Omental fat pad (tissue), 4 donors: ENCODE results near the gene PRKCZ. TPM values are rescaled to one million over a fixed set of nuclear protein-coding genes. Genes with fewer than 3 reads are reported as not detected.

Experiments
- ATAC-seq: fragments of 150-250 bp; one replicate; pipeline ENCODE4 v1.9.1; 2016; ENCODE audit warnings: mild to moderate bottlenecking, moderate library complexity; ENCODE audit not compliant: low FRiP score
- DNase-seq: peaks from one replicate; pipeline ENCODE4 v3.0.0-alpha.2; 2019; ENCODE audit warnings: low spot score
- total RNA-seq, 4 donors: library from RNA; depleted of rRNA; stranded (reverse); fragments of >200 nt; gene quantifications; one replicate each; pipeline ENCODE4 v1.1.0, GENCODE V29; 2016
- TF ChIP-seq, protein P1 (sequence below), 3 donors: fragments of 450-650 bp; IDR thresholded peaks; one replicate each; pipeline ENCODE4 v1.5.1; 2016 to 2017; ENCODE audit warnings: antibody characterized with exemption in 3 of 3, mild to moderate bottlenecking in 3 of 3, moderate library complexity in 2 of 3

Gene PRKCZ
- total RNA-seq, 4 donors from 2014 or later = 2.5 to 8.1 (median 2.6) TPM

DNA sequence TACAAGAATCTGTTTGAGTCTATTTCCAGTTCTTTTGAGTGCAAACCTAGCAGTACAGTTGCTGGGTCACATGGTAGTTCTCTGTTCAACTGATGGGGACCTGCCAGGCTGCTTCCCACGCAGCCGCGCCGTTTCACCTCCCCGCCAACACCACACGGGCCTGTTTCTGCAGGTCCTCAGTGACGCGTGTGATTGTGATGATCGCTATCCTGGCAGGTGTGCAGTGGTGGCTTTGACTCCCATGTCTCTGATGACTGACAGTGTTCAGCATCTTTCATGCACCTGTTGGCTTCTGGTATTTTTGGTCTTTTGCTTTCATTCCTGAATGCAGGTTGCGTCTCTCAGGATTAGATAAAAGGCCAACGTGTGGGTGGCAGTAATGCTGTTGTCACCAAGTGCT is 102.7 kb downstream of the PRKCZ start:
- TF ChIP-seq, protein P1, sequence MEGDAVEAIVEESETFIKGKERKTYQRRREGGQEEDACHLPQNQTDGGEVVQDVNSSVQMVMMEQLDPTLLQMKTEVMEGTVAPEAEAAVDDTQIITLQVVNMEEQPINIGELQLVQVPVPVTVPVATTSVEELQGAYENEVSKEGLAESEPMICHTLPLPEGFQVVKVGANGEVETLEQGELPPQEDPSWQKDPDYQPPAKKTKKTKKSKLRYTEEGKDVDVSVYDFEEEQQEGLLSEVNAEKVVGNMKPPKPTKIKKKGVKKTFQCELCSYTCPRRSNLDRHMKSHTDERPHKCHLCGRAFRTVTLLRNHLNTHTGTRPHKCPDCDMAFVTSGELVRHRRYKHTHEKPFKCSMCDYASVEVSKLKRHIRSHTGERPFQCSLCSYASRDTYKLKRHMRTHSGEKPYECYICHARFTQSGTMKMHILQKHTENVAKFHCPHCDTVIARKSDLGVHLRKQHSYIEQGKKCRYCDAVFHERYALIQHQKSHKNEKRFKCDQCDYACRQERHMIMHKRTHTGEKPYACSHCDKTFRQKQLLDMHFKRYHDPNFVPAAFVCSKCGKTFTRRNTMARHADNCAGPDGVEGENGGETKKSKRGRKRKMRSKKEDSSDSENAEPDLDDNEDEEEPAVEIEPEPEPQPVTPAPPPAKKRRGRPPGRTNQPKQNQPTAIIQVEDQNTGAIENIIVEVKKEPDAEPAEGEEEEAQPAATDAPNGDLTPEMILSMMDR (IDR thresholded peaks at IDR 0.05) = no peak
- DNase-seq (no peak), ATAC-seq (no peak)

DNA sequence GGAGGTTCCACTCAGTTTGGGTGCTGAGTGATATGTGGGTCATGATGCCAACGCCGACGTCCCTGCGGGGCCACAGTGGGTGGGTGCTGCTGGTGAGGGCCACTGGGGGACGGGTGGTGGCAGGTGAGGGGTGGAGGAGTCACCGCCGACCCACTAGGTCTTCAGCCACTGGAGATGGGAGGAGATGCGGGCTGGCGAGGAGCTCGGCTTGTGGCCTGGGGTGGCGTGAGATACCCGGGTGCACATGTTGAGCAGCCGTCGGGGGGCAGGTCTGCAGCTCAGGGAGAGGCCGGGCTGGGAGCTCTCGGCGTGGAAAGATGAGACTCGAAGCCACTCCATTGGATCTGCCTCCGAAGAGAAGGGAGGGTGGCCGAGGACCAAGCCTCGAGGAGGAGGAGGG is 103.8 kb downstream of the PRKCZ start:
- ATAC-seq (no peak), DNase-seq (no peak)
- TF ChIP-seq, protein P1 (IDR thresholded peaks at IDR 0.05) = no peak

DNA sequence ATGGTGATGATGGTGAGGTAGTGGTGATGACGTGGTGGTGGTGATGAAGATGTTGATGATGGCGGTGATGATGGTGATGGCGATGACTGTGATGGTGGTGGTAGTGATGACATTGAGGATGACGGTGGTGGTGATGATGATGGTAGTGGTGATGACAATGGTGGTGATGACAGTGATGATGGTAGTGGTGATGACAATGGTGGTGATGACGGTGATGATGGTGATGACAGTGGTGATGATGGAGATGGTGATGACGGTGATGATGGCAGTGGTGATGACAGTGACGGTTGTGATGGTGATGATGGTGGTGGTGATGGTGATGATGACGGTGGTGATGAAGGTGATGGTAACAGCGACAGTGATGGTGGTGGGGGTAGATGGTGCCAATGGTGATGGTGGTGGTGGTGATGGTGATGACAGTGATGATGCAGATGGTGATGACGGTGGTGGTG is 105.0 kb downstream of the PRKCZ start:
- TF ChIP-seq, protein P1 (IDR thresholded peaks at IDR 0.05) = no peak
- no peak for DNase-seq
- ATAC-seq = no peak

DNA sequence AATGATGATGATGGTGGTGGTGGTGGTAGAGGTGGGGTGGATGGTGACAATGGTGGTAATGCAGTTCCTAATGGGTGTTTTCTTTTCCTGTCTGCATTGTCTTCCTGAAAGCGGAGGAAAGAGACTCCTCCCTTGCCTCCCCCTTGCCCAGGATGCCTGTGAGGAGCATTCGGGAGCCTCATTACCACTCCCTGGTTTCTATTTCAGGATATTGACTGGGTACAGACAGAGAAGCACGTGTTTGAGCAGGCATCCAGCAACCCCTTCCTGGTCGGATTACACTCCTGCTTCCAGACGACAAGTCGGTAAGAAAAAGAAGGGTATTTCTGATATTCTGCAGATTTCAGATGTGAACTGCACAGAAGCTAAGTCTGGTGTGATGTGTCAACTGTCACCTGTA is 105.6 kb downstream of the PRKCZ start:
- no peak for DNase-seq
- TF ChIP-seq, protein P1 (IDR thresholded peaks at IDR 0.05) = no peak
- no peak for ATAC-seq

DNA sequence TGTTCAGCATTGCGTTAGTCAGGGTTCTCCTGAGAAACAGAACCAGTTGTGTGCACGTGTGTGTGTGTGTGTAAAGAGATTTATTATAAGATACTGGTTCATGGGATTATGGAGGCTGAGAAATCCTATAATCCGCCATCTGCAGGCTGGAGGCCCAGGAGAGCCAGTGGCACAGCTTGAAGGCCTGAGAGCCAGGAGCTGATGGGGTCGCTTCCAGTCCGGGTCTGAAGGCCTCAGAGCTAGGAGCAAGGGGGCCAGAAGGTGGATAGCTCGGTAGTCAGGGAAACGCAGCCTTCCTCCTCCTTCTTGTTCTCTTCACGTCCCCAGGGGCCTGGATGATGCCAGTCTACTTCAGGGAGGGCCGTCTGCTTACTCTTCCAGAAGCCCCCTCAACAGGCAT is 106.7 kb downstream of the PRKCZ start:
- ATAC-seq (no peak), DNase-seq (no peak)
- TF ChIP-seq, protein P1 (IDR thresholded peaks at IDR 0.05) = no peak

DNA sequence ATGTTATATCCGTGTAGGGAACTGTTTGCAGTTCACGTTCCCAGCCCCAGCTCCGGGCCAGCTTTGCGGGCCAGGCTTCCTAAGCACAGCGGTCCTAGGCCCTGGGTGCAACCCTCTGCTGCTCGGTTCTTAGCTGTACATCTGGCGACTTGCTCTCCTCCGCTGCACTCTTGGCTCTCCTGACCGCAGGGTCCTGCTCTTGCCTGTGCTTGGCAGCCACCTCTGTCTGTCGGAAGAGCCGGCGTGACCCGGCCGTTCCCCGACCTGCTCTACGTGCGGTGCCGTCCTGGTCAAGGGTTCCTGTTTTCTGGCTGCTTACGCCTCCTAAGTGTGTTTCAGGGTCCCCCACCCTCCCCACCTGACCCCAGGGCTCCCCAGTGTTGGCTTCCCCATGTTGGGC is 107.6 kb downstream of the PRKCZ start:
- ATAC-seq = no peak
- TF ChIP-seq, protein P1 (IDR thresholded peaks at IDR 0.05) = no peak

DNA sequence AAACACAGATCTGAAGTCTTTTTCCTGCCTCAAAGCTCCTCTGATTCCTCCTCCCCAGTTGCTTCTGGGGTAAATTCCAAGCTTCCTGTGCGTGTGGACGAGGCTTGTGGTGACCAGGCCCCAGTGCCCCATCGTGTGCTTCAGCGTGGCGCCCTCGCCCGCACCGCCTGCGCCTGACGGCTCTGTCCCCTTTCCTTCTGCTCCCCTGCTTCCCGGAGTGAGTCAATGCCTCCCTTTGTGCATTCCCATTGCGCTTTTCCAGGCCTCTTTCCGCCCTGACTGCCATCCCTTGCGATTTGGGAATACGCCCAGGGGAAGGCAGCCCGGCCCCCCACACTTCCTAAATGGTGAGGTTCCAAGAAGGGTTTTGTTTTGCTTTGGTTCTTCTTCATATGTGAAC is 108.1 kb downstream of the PRKCZ start:
- ATAC-seq = no peak
- no peak for DNase-seq
- TF ChIP-seq, protein P1 (IDR thresholded peaks at IDR 0.05) = no peak

More for the DNA sequence above, 107.6 kb downstream of the PRKCZ start:
- no peak for DNase-seq
